GM18861 (cell line): ENCODE results near the gene AURKA.
"Not testable (repeated sequence)": the region's sequence is repeated elsewhere in the genome, so short reads cannot be mapped to it uniquely, and the experiment has no call there.

Experiments
- ATAC-seq: cut with Tn5 transposase; IDR thresholded peaks from one replicate; pipeline ENCODE4 v1.9.1; 2021; ENCODE audit not compliant: unreplicated experiment

Gene AURKA

GRCh38 chr20:56391596-56392131 lies 351 bp downstream of the AURKA start:
- ATAC-seq, result peak; percentile 17

GRCh38 chr20:56391037-56391436 lies 978 bp downstream of the AURKA start:
- no peak for ATAC-seq

- ATAC-seq, result not testable (repeated sequence)
Observed at GRCh38 chr20:56390396-56390795, 1.6 kb downstream of the AURKA start.

- no peak for ATAC-seq
Observed at GRCh38 chr20:56389807-56390206, 2.2 kb downstream of the AURKA start.

- no peak for ATAC-seq
Observed at GRCh38 chr20:56388882-56389281, 3.1 kb downstream of the AURKA start.

- ATAC-seq, result no peak
Observed at GRCh38 chr20:56386219-56386618, 5.8 kb downstream of the AURKA start.

GRCh38 chr20:56385130-56385529 lies 6.9 kb downstream of the AURKA start:
- ATAC-seq, result no peak

- ATAC-seq, result no peak
Observed at GRCh38 chr20:56383334-56383733, 8.7 kb downstream of the AURKA start.

- no peak for ATAC-seq
Observed at GRCh38 chr20:56382696-56383095, 9.3 kb downstream of the AURKA start.

GRCh38 chr20:56381501-56381900 lies 10.5 kb downstream of the AURKA start:
- ATAC-seq, result no peak

- no peak for ATAC-seq
Observed at GRCh38 chr20:56380375-56380774, 11.6 kb downstream of the AURKA start.

GRCh38 chr20:56378386-56378785 lies 13.6 kb downstream of the AURKA start:
- no peak for ATAC-seq

GRCh38 chr20:56376331-56376730 lies 15.7 kb downstream of the AURKA start:
- no peak for ATAC-seq

GRCh38 chr20:56373942-56374341 lies 18.1 kb downstream of the AURKA start:
- no peak for ATAC-seq

- ATAC-seq, result no peak
Observed at GRCh38 chr20:56372850-56373249, 19.2 kb downstream of the AURKA start.

GRCh38 chr20:56371977-56372376 lies 20.0 kb downstream of the AURKA start:
- ATAC-seq, result no peak

GRCh38 chr20:56369179-56369578 lies 22.8 kb downstream of the AURKA start:
- ATAC-seq, result no peak

GRCh38 chr20:56368351-56369134 lies 23.5 kb downstream of the AURKA start:
- no peak for ATAC-seq

GRCh38 chr20:56363491-56363890 lies 28.5 kb downstream of the AURKA start:
- no peak for ATAC-seq

GRCh38 chr20:56362833-56363413 lies 29.1 kb downstream of the AURKA start:
- no peak for ATAC-seq

GRCh38 chr20:56361900-56362299 lies 30.1 kb downstream of the AURKA start:
- no peak for ATAC-seq

- no peak for ATAC-seq
Observed at GRCh38 chr20:56360908-56361205, 31.2 kb downstream of the AURKA start.
